Rectal smooth muscle tissue (tissue), 1 donor: ENCODE measurements around the gene PPP4C.
"Not testable (repeated sequence)": the region's sequence is repeated elsewhere in the genome, so short reads cannot be mapped to it uniquely, and the experiment has no call there.

Experiments used
- H3K27ac ChIP-seq: one replicate; pipeline ENCODE4 v1.7.0; 2013; ENCODE audit warnings: low read depth, low read length, inconsistent platforms
- H3K27me3 ChIP-seq: one replicate; pipeline ENCODE4 v1.7.0; 2013; ENCODE audit warnings: low read length; ENCODE audit not compliant: control insufficient read depth, insufficient read depth
- H3K36me3 ChIP-seq: one replicate; pipeline ENCODE4 v1.7.0; 2013; ENCODE audit warnings: low read length; ENCODE audit not compliant: control insufficient read depth, insufficient read depth
- H3K4me1 ChIP-seq: one replicate; pipeline ENCODE4 v1.7.0; 2013; ENCODE audit warnings: low read length; ENCODE audit not compliant: control insufficient read depth, insufficient read depth
- H3K4me3 ChIP-seq: one replicate; pipeline ENCODE4 v1.7.0; 2013; ENCODE audit warnings: low read length
- H3K9ac ChIP-seq: one replicate; pipeline ENCODE4 v1.7.0; 2013; ENCODE audit warnings: low read length

PPP4C gene

DNA sequence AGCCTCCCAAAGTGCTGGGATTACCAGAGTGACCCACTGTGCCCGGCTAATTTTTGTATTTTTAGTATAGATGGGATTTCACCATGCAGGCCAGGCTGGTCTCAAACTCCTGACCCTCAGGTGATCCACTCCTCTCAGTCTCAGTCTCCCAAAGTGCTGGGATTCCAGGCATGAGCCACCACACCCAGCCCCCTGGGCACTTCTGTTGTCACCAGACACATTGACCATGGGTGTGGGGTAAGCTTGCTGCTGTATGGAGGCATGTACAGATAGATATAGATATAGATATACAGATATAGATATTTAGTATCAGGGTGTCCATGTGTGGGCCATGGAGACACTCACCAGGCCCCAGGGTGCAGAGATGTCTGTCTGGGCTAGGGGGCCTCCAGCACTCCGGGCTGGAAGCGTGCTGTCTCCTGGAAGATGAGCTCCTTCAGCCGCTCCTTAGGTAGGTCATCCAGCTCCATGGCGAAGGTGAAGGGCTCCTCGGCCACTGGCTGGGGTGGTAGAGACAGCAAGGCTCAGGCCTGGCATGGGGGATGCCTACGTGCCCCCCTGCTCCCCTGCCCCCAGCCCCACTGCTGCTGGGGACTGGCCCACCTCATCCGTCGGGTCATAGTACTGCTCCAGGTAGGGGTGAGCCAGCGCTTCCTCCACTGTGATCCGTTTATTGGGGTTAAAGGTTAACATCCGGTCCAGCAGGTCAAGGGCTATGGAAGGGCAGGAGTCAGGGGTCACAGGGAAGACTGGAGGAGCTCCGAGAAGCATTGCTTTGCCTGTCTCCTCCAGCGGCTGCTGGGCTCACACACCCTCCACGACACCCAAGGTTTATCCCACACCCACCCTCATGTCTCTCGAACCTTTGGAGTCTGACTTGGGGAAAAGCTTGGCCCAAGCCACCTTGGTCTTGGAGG is 40.8 kb downstream of the PPP4C start:
- no peak overlapping the region for H3K4me3 ChIP-seq
- H3K27ac ChIP-seq, result no peak overlapping the region
- peaks cover 40% of the 10 kb centered on the region for H3K36me3 ChIP-seq
- H3K9ac ChIP-seq, result no peak overlapping the region
- H3K27me3 ChIP-seq, result no peaks in the 10 kb centered on the region
- H3K4me1 ChIP-seq, result peaks cover 3% of the 10 kb centered on the region

DNA sequence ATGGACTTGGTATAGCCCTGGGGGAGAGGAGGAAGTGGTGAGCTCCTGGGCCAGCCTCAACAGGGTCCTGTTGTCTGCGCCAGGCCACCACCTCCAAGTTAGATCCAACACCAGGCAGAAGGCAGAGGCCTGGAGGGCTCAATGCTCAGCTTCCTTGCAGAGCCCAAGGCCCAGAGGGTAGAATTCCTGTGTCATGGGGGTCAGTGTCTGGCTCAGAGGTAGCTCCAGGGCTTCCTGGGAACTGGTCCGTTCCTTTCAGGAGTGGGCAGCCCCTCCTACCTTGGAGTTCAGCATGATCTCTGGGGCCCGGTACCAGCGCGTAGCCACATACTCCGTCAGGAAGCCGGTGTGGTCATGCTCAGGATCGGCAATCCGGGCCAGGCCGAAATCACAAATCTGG is 42.0 kb downstream of the PPP4C start:
- H3K4me3 ChIP-seq, result no peak overlapping the region
- no peaks in the 10 kb centered on the region for H3K27me3 ChIP-seq
- peaks cover 35% of the 10 kb centered on the region for H3K36me3 ChIP-seq
- H3K27ac ChIP-seq, result no peak overlapping the region
- H3K4me1 ChIP-seq, result peaks cover 6% of the 10 kb centered on the region
- no peak overlapping the region for H3K9ac ChIP-seq

DNA sequence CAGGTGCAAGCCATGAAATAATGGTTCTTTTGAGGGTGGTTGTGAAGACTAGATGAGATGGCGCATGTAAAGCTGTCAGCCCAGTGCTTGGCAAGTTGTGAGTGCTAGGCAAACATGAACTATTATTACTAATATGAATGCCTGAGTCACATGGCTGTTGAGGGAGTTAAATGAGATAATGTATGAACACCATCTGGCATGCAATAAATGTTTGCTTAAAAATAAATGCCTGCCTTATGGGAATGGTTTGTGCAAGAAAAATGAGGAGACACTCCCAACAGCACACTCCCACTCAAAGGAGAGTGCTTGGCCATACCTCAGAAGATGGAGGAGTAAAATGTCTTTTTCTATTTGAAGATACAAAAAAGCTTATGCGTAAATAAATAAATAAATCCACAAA is 43.6 kb downstream of the PPP4C start:
- H3K4me3 ChIP-seq, result no peak overlapping the region
- H3K4me1 ChIP-seq, result peaks cover 10% of the 10 kb centered on the region
- no peak overlapping the region for H3K27ac ChIP-seq
- no peak overlapping the region for H3K9ac ChIP-seq
- peaks cover 34% of the 10 kb centered on the region for H3K36me3 ChIP-seq
- H3K27me3 ChIP-seq, result no peaks in the 10 kb centered on the region

DNA sequence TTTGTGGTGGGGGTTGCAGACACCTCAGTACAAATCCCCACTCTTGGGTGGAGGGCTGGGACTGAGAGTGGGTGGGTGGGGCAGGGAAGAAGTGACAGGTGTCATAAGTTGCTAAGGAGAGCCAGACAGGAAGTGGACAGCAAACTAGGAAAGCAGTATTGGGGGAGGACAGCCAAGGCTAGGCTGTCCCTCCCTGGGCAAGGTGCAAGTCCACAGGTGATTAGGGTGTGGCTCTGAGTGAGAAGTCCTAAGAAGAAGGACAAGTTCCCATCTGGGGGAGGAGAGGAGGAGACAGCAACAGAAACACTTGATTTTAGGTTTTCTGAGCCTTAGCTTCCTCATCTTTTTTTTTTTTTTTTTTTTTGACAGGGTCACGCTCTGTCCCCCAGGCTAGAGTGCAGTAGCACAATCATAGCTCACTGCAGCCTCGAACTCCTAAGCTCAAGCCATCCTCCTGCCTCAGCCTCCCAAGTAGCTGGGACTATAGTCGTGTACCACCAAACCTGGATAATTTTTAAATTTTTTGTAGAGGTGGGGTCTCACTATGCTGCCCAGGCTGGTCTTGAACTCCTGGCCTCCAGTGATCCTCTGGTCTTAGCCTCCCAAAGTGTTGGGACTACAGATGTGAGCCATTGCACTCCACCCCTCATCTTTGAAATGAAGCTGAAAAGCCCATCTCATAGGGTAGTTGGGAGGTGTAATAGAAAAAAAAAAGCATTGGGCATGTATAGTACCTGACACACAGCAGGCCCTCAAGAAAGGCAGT is 44.7 kb downstream of the PPP4C start:
- H3K4me3 ChIP-seq, result no peak overlapping the region
- H3K9ac ChIP-seq, result no peak overlapping the region
- peaks cover 30% of the 10 kb centered on the region for H3K36me3 ChIP-seq
- no peak overlapping the region for H3K27ac ChIP-seq
- H3K4me1 ChIP-seq, result peaks cover 11% of the 10 kb centered on the region
- no peaks in the 10 kb centered on the region for H3K27me3 ChIP-seq

DNA sequence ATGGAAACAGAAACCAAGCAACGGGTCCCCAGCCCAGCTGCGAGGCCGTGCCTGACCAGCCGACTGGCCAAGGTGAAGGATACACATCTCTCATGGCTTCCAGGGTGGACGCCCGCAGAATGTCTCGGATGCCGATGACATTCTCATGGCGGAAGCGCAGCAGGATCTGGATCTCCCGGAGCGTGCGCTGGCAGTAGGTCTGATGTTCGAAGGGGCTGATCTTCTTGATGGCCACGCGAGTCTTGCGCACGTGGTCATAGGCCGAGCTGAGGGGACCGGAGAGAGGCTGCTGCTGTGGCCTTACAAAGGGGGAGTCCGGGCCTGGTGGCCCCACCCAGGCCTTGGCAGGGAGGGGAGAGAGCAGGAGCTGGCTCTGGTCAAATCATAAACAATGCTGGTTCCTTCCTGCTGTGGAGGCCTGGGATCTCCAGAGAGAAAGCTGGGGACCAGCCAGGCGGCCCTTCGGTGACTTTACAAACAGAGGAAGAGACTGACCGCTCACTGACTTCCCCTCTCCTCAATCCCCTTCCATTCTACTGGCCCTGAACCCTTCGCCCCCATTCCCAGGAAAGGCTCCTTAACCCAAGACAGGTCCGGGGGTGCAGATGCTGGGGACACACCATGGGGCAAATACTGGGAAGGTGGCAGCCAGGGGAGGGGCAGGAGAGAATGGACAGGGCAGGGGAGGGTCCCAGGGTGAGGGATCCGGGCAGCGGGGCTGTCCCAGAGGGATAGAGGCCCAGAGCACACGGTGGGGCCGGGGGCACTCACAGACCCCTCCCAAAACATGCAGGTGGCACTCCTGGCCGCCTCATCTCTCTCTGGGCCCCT is 46.2 kb downstream of the PPP4C start:
- Histone ChIP-seq H3K27me3 (no peaks in the 10 kb centered on the region), H3K4me1 (peaks cover 11% of the 10 kb centered on the region), H3K36me3 (peaks cover 22% of the 10 kb centered on the region), H3K27ac (peak overlapping the region; percentile 90), H3K4me3 (peak overlapping the region; percentile 83), H3K9ac (peak overlapping the region; percentile 95)

DNA sequence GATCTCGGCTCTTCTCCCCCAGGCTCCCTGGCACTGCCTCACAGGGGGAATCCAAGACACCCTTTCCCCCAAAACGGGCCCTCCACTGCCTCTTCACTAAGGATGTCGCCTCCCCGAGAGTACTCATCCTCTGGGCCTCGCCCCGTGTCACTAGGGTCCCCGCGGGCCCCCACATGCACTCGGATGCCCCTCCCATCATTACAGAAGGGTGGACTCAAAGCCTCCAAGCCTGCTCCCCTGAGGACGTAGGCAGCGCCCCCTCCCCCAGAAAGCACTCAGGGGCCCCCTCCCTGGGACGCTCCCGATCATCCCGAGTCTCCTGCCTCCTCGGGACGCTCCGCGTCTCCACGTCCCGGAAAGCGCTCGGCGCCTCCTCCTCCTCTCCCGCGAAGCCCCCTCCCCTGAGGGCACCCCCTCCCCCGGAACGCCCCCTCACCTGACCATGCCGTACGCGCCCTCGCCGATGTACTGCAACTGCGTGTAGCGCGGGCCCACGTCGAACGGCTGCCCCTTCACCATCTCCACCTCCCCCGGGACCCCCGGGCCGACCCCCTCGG is 46.9 kb downstream of the PPP4C start:
- H3K4me3 ChIP-seq, result peak overlapping the region; percentile 83
- no peaks in the 10 kb centered on the region for H3K27me3 ChIP-seq
- H3K36me3 ChIP-seq, result peaks cover 16% of the 10 kb centered on the region
- peak overlapping the region; percentile 90 for H3K27ac ChIP-seq
- peaks cover 11% of the 10 kb centered on the region for H3K4me1 ChIP-seq
- H3K9ac ChIP-seq, result peak overlapping the region; percentile 95

DNA sequence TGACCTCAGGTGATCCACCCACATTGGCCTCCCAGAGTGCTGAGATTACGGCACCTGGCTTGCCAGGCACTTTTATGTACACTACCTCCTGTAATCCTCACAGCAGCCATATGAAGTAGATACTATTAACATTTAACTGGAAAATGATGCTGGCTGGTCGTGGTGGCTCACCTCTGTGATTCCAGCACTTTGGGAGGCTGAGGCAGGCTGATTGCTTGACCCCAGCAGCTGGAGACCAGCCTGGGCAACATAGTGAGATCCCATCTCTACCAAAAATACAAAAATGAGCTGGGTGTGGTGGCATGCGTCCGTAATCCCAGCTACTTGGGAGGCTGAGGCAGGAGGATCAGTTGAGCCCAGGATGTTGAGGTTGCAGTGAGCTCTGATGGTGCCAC is 49.2 kb downstream of the PPP4C start:
- Histone ChIP-seq H3K4me3 (no peak overlapping the region), H3K27me3 (no peaks in the 10 kb centered on the region), H3K4me1 (peaks cover 11% of the 10 kb centered on the region), H3K27ac (no peak overlapping the region), H3K36me3 (no peaks in the 10 kb centered on the region), H3K9ac (no peak overlapping the region)

DNA sequence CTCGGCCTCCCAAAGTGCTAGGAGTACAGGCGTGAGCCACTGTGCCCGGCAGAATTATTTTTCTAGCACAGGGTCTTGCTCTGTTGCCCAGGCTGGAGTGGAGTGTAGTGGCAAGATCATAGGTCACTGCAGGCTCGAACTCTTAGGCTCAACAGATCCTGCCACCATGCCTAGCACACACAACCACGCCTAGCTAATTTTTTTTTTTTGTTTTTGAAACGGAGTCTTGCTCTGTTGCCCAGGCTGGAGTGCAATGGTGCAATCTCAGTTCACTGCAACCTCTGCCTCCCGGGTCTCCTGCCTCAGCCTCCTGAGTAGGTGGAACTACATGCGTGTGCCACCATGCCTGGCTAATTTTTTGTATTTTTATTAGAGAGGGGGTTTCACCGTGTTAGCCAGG is 49.9 kb downstream of the PPP4C start:
- not testable (repeated sequence) for H3K27ac ChIP-seq, H3K4me3 ChIP-seq, H3K27me3 ChIP-seq, H3K9ac ChIP-seq, H3K36me3 ChIP-seq
- peaks cover 11% of the 10 kb centered on the region for H3K4me1 ChIP-seq

DNA sequence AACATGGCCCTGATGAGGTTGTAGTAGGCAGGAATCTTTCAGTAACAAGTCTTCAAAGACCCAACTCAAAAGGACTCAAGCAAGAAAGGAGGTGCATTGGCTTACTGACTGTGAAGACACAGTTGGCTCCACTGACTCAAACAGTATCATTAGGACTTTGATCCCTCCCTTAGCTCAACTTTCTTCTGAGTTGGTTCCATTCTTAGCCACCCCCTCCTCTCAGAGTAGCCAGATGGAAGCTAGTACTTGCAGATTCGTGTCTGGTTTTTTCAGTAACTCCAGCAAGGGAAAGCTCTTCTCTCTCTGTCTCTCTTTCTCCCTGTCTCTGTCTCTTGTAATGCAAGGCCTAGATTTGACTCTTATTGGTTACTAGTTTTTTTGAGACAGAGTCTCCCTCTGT is 52.2 kb downstream of the PPP4C start:
- Histone ChIP-seq H3K9ac (no peak overlapping the region), H3K4me3 (no peak overlapping the region), H3K4me1 (peaks cover 5% of the 10 kb centered on the region), H3K27me3 (no peaks in the 10 kb centered on the region), H3K36me3 (no peaks in the 10 kb centered on the region), H3K27ac (no peak overlapping the region)

DNA sequence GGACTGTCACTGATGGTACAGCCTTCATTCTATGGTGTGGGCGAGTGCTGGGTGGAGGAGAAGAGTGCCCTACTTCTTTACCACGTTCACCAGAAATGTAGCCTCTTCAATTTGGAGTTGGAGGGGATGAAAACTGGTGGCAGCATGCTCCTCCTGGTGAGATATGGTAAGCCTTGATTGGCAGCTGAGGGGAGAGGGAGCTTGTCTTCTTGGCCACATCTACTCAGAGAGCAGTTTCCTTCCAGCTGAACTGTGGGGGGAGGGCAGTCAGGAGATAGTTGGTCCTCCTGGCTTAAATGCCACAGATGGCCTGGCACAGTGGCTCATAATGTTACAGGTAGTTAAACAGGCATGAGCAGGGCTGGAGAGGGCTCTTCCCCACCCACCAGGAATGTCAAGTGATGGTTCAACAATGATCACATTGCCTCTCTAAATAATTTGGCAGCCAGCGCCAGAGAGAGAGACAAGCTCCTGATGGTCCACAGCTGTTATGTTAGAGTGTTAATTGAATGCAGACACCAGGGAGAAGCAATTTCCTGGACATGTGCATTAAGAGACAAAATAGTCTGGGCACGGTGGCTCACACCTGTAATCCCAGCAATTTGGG is 56.2 kb downstream of the PPP4C start:
- Histone ChIP-seq H3K36me3 (no peaks in the 10 kb centered on the region), H3K4me3 (no peak overlapping the region), H3K27me3 (no peaks in the 10 kb centered on the region), H3K4me1 (no peaks in the 10 kb centered on the region), H3K9ac (no peak overlapping the region), H3K27ac (no peak overlapping the region)

DNA sequence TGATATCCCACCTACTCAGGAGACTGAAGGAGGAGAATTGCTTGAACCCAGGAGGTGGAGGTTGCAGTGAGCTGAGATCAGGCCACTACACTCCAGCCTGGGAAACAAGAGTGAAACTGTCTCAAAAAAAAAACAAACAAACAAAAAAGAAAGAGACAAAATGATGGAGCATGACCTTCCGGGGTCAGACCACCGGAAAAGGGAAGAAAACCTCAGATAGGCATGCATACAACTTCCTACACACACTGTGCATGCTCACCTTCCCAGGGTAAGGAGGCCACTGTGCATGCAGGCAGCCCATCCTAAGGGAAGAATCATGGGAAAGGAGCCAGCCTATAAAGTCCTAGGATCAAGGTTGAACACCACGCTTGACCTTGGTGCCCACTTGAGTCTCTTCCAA is 56.8 kb downstream of the PPP4C start:
- no peak overlapping the region for H3K4me3 ChIP-seq
- H3K36me3 ChIP-seq, result no peaks in the 10 kb centered on the region
- H3K27me3 ChIP-seq, result no peaks in the 10 kb centered on the region
- H3K27ac ChIP-seq, result no peak overlapping the region
- no peaks in the 10 kb centered on the region for H3K4me1 ChIP-seq
- H3K9ac ChIP-seq, result no peak overlapping the region
